Spleen (tissue), 7 donors: ENCODE data around the gene NOSIP.

Experiments
- POLR2A ChIP-seq, 3 donors: fragments of 450-650 bp; IDR thresholded peaks; one replicate each; pipeline ENCODE4 v1.5.1; 2017; ENCODE audit warnings: antibody characterized with exemption in 3 of 3, mild to moderate bottlenecking in 1 of 3
- TF ChIP-seq, protein P1 (sequence below), 11 experiments: fragments of 200-600 bp in 7 of 11; fragments of 450-650 bp in 4 of 11; sonication (generic) in 4 of 11; IDR thresholded peaks in 8 of 11; conservative IDR thresholded peaks in 3 of 11; 1 replicate in 7 of 11; 2 replicates in 4 of 11; pipeline versions ENCODE4 v1.4.0 to v1.8.0; 2016 to 2021; ENCODE audit warnings: antibody characterized with exemption in 11 of 11, inconsistent platforms in 4 of 11, mild to moderate bottlenecking in 1 of 11
- donor health status: DM: no; HTN: no; CAD: no; lungs with moderate emphysema.
- donor health status: DM: no; HTN: no; CAD: no.
- donor health status: DM: no; HTN: no; CAD: no.

DNA sequence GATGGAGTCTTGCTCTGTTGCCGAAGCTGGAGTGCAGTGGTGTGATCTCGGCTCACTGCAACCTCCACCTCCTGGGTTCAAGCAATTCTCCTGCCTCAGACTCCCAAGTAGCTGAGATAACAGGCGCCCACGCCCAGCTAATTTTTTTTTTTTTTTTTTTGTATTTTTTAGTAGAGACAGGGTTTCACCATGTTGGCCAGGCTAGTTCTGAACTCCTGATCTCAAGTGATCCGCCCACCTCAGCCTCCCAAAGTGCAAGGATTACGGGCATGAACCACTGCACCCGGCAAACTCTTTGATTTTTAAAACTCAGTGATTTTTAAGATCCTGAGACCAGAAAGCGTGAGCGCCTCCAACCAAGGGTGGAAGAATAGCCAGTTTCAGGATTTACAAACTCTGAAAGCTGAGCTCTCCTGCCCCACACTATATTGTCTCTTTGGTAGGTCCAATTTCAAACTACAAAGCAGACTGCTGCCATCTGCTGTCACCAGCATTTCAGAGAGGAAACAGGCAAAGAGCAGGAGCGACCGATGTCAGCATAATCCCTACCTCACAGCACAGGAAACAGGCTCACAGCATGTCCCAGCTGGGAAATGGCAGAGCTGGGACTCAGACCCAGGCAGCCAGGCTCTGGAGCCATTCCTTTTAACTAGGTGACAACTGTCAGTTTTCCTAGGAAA, 9.2 kb downstream of the NOSIP start:
- TF ChIP-seq POLR2A (IDR thresholded peaks at IDR 0.05): no peak
- TF ChIP-seq, protein P1, sequence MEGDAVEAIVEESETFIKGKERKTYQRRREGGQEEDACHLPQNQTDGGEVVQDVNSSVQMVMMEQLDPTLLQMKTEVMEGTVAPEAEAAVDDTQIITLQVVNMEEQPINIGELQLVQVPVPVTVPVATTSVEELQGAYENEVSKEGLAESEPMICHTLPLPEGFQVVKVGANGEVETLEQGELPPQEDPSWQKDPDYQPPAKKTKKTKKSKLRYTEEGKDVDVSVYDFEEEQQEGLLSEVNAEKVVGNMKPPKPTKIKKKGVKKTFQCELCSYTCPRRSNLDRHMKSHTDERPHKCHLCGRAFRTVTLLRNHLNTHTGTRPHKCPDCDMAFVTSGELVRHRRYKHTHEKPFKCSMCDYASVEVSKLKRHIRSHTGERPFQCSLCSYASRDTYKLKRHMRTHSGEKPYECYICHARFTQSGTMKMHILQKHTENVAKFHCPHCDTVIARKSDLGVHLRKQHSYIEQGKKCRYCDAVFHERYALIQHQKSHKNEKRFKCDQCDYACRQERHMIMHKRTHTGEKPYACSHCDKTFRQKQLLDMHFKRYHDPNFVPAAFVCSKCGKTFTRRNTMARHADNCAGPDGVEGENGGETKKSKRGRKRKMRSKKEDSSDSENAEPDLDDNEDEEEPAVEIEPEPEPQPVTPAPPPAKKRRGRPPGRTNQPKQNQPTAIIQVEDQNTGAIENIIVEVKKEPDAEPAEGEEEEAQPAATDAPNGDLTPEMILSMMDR (IDR thresholded peaks at IDR 0.05 in 8 of 11, conservative IDR thresholded peaks at IDR 0.05 in 3 of 11): peak in 6 of 11 experiments; percentile 12 to 50 (median 18)
